Middle frontal gyrus (tissue), 1 donor: Measurements from ENCODE around the gene LIMCH1.
A peak's percentile ranks its signal among the peaks of the same experiment; 100 is the strongest.

Source experiments
- DNase-seq: peaks from one replicate; pipeline ENCODE4 v3.0.0-alpha.2; 2015; ENCODE audit warnings: low spot score; ENCODE audit errors: extremely low spot score

Gene LIMCH1

GRCh38 chr4:41559940-41560516 is 22.1 kb downstream of the LIMCH1 start:
- DNase-seq = no peak

GRCh38 chr4:41561244-41561643 is 23.3 kb downstream of the LIMCH1 start:
- peak; percentile 33 for DNase-seq

- DNase-seq = no peak
Observed at GRCh38 chr4:41567186-41567585, 29.2 kb downstream of the LIMCH1 start.

GRCh38 chr4:41568363-41568762 is 30.4 kb downstream of the LIMCH1 start:
- no peak for DNase-seq

GRCh38 chr4:41569961-41570360 is 32.0 kb downstream of the LIMCH1 start:
- DNase-seq = no peak

GRCh38 chr4:41571422-41571821 is 33.5 kb downstream of the LIMCH1 start:
- DNase-seq = no peak

- DNase-seq = no peak
Observed at GRCh38 chr4:41572516-41572915, 34.6 kb downstream of the LIMCH1 start.

GRCh38 chr4:41572956-41573355 is 35.0 kb downstream of the LIMCH1 start:
- DNase-seq = no peak

GRCh38 chr4:41573502-41574001 is 35.6 kb downstream of the LIMCH1 start:
- DNase-seq = no peak

GRCh38 chr4:41575207-41575606 is 37.2 kb downstream of the LIMCH1 start:
- no peak for DNase-seq

- DNase-seq = no peak
Observed at GRCh38 chr4:41575665-41576064, 37.7 kb downstream of the LIMCH1 start.

- DNase-seq = no peak
Observed at GRCh38 chr4:41579043-41579442, 41.1 kb downstream of the LIMCH1 start.

- no peak for DNase-seq
Observed at GRCh38 chr4:41579526-41579925, 41.6 kb downstream of the LIMCH1 start.

GRCh38 chr4:41580007-41580406 is 42.0 kb downstream of the LIMCH1 start:
- no peak for DNase-seq

GRCh38 chr4:41586675-41587225 is 48.8 kb downstream of the LIMCH1 start:
- no peak for DNase-seq

- no peak for DNase-seq
Observed at GRCh38 chr4:41587286-41587685, 49.3 kb downstream of the LIMCH1 start.

GRCh38 chr4:41590591-41590990 is 52.6 kb downstream of the LIMCH1 start:
- no peak for DNase-seq

- peak; percentile 31 for DNase-seq
Observed at GRCh38 chr4:41594432-41594831, 56.5 kb downstream of the LIMCH1 start.

GRCh38 chr4:41597494-41597893 is 59.5 kb downstream of the LIMCH1 start:
- no peak for DNase-seq

- no peak for DNase-seq
Observed at GRCh38 chr4:41598580-41598979, 60.6 kb downstream of the LIMCH1 start.

- DNase-seq = no peak
Observed at GRCh38 chr4:41599192-41599786, 61.3 kb downstream of the LIMCH1 start.

- no peak for DNase-seq
Observed at GRCh38 chr4:41600243-41600912, 62.4 kb downstream of the LIMCH1 start.
